CD4-positive, alpha-beta T cell (primary cell): Measurements from ENCODE around the gene MYO1D. TPM values are rescaled to one million over a fixed set of nuclear protein-coding genes. Genes with fewer than 3 reads are reported as not detected.
A peak's percentile ranks its signal among the peaks of the same experiment; 100 is the strongest.

ENCODE experiments used
- ATAC-seq: fragments of 200-7000 bp; cut with Tn5 transposase; one replicate; pipeline ENCODE4 v1.10.0; 2022; ENCODE audit warnings: mild to moderate bottlenecking; ENCODE audit not compliant: poor library complexity
- CTCF ChIA-PET: fragments of 350-600 bp; sonication (Branson Sonifier 250); formaldehyde crosslinking; loops from one replicate; lab custom pipeline; 2021; ENCODE audit warnings: antibody characterized with exemption, inconsistent platforms; lab: Charles Lee
- POLR2A ChIA-PET: fragments of 350-600 bp; sonication (Branson Sonifier 250); formaldehyde crosslinking; loops from one replicate; lab custom pipeline; 2021; ENCODE audit warnings: antibody characterized with exemption, inconsistent platforms; lab: Charles Lee
- DNase-seq, 14 experiments: peaks; one replicate each; pipeline ENCODE4 v3.0.0-alpha.2; 2013 to 2020; ENCODE audit warnings: mixed read lengths in 2 of 14
- H3K27ac ChIP-seq, 2 donors: one replicate each; pipeline versions ENCODE4 v1.5.1 to v1.7.0; 2013; ENCODE audit warnings: low read length in 2 of 2, low read depth in 1 of 2, mild to moderate bottlenecking in 1 of 2
- H3K27me3 ChIP-seq, 2 experiments: 1 replicate in 1 of 2; 2 replicates in 1 of 2; pipeline versions ENCODE4 v1.6.1 to v1.7.0; 2013; ENCODE audit warnings: low read length in 2 of 2, control low read depth in 1 of 2, mild to moderate bottlenecking in 1 of 2, moderate library complexity in 1 of 2; ENCODE audit not compliant: insufficient read depth in 2 of 2, control insufficient read depth in 1 of 2
- H3K36me3 ChIP-seq: one replicate; pipeline ENCODE4 v1.6.1; 2013; ENCODE audit warnings: low read length, control low read depth; ENCODE audit not compliant: insufficient read depth
- H3K4me1 ChIP-seq: one replicate; pipeline ENCODE4 v1.6.1; 2013; ENCODE audit warnings: low read length, control low read depth; ENCODE audit not compliant: insufficient read depth
- H3K4me3 ChIP-seq: one replicate; pipeline ENCODE4 v1.5.1; 2013; ENCODE audit warnings: mild to moderate bottlenecking, low read length, moderate library complexity
- H3K9me3 ChIP-seq, 2 experiments: 1 replicate in 1 of 2; 2 replicates in 1 of 2; pipeline versions ENCODE4 v1.6.1 to v1.7.0; 2013; ENCODE audit warnings: low read length in 2 of 2, mild to moderate bottlenecking in 2 of 2, control low read depth in 1 of 2, moderate library complexity in 1 of 2; ENCODE audit not compliant: control insufficient read depth in 1 of 2, insufficient read depth in 1 of 2
- H3K27ac Mint-ChIP-seq: one replicate; pipeline ENCODE4 v1.8.0; 2020; ENCODE audit warnings: mixed read lengths
- H3K27me3 Mint-ChIP-seq: one replicate; pipeline ENCODE4 v1.8.0; 2021; ENCODE audit warnings: mixed read lengths
- H3K36me3 Mint-ChIP-seq: one replicate; pipeline ENCODE4 v1.8.0; 2021; ENCODE audit warnings: low read depth, mixed read lengths
- H3K4me1 Mint-ChIP-seq: one replicate; pipeline ENCODE4 v1.8.0; 2021; ENCODE audit warnings: low read depth, mixed read lengths
- H3K4me3 Mint-ChIP-seq: one replicate; pipeline ENCODE4 v1.8.0; 2020; ENCODE audit warnings: mild to moderate bottlenecking, mixed read lengths
- H3K9me3 Mint-ChIP-seq: one replicate; pipeline ENCODE4 v1.8.0; 2020; ENCODE audit warnings: mixed read lengths
- intact Hi-C, 2 experiments: fragments of 100-400 bp; cut with DNase I in 1 of 2; cut with micrococcal nuclease in 1 of 2; formaldehyde crosslinking; loops; one replicate each; pipeline versions ENCODE4 v1.15.1 to v1.9.0; 2023 to 2025; cut with DNase I, micrococcal nuclease
- total RNA-seq, 174 experiments: library from RNA in 2 of 174; stranded (reverse) in 2 of 174; gene quantifications; one replicate each; pipeline ENCODE4 v1.2.3 and lab custom pipeline; 2021 to 2026
- TF ChIP-seq, protein P1 (sequence below): fragments of 200-600 bp; IDR thresholded peaks from one replicate; pipeline ENCODE4 v1.8.0; 2022; ENCODE audit warnings: antibody characterized with exemption, mild to moderate bottlenecking

MYO1D gene
- total RNA-seq, 2 experiments from 2014 or later: 5.8 to 6.4 TPM

GRCh38 chr17:32517982-32518381, 358.9 kb downstream of the MYO1D start:
- H3K9me3 ChIP-seq: no peaks in the 10 kb centered on the region
- H3K27me3 ChIP-seq: no peaks in the 10 kb centered on the region
- H3K4me1 ChIP-seq: peaks cover 50% of the 10 kb centered on the region
- no peaks in the 10 kb centered on the region for H3K27me3 Mint-ChIP-seq
- no peak overlapping the region for H3K4me3 ChIP-seq
- no peak for ATAC-seq
- peaks cover 80% of the 10 kb centered on the region for H3K4me1 Mint-ChIP-seq
- intact Hi-C loops: loop anchor here in 1 of 2 experiments (5.0 kb wide), 1 partner anchor 34 kb away; no protein-coding TSS in a partner anchor
- DNase-seq: no peak
- peak overlapping the region in 1 of 2 donors; percentile 20 for H3K27ac ChIP-seq
- ChIA-PET POLR2A (interaction anchor here (0.7 to 7.3 kb wide), 6 partner anchors 13 to 379 kb away, joined by 3 to 152 read pairs (median 6); partner anchors contain the start of gene CDK5R1), CTCF (interaction anchor here (0.7 to 1.3 kb wide), 3 partner anchors 31 to 74 kb away, joined by 3 to 4 read pairs (median 3); partner anchors contain the start of genes CDK5R1 and PSMD11)
- H3K36me3 Mint-ChIP-seq: no peaks in the 10 kb centered on the region
- TF ChIP-seq, protein P1, sequence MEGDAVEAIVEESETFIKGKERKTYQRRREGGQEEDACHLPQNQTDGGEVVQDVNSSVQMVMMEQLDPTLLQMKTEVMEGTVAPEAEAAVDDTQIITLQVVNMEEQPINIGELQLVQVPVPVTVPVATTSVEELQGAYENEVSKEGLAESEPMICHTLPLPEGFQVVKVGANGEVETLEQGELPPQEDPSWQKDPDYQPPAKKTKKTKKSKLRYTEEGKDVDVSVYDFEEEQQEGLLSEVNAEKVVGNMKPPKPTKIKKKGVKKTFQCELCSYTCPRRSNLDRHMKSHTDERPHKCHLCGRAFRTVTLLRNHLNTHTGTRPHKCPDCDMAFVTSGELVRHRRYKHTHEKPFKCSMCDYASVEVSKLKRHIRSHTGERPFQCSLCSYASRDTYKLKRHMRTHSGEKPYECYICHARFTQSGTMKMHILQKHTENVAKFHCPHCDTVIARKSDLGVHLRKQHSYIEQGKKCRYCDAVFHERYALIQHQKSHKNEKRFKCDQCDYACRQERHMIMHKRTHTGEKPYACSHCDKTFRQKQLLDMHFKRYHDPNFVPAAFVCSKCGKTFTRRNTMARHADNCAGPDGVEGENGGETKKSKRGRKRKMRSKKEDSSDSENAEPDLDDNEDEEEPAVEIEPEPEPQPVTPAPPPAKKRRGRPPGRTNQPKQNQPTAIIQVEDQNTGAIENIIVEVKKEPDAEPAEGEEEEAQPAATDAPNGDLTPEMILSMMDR: no peak
- H3K27ac Mint-ChIP-seq: peak overlapping the region; percentile 87
- H3K36me3 ChIP-seq: no peaks in the 10 kb centered on the region
- no peaks in the 10 kb centered on the region for H3K9me3 Mint-ChIP-seq
- H3K4me3 Mint-ChIP-seq: peak overlapping the region; percentile 83

GRCh38 chr17:32516940-32517701, 359.8 kb downstream of the MYO1D start:
- ATAC-seq (no peak), DNase-seq (peak in 1 of 14 experiments; percentile 37)
- no peaks in the 10 kb centered on the region for H3K27me3 ChIP-seq
- no peak overlapping the region for H3K4me3 ChIP-seq
- Mint-ChIP-seq H3K27me3 (no peaks in the 10 kb centered on the region), H3K27ac (peak overlapping the region; percentile 87), H3K36me3 (no peaks in the 10 kb centered on the region), H3K4me3 (peak overlapping the region; percentile 32), H3K4me1 (peaks cover 78% of the 10 kb centered on the region), H3K9me3 (no peaks in the 10 kb centered on the region)
- no peaks in the 10 kb centered on the region for H3K9me3 ChIP-seq
- H3K27ac ChIP-seq: peak overlapping the region in 1 of 2 donors; percentile 13
- TF ChIP-seq, protein P1: no peak
- ChIA-PET POLR2A (interaction anchor here (1.0 to 7.3 kb wide), 6 partner anchors 10 to 33 kb away, joined by 3 to 152 read pairs (median 6); partner anchors contain the start of gene CDK5R1), CTCF (interaction anchor here (0.7 to 1.3 kb wide), 3 partner anchors 30 to 73 kb away, joined by 3 to 4 read pairs (median 3); partner anchors contain the start of genes CDK5R1 and PSMD11)
- intact Hi-C loops: loop anchor here in 1 of 2 experiments (5.0 kb wide), 1 partner anchor 35 kb away; no protein-coding TSS in a partner anchor
- H3K4me1 ChIP-seq: peaks cover 54% of the 10 kb centered on the region
- no peaks in the 10 kb centered on the region for H3K36me3 ChIP-seq

- Histone ChIP-seq H3K27ac (peak overlapping the region in 1 of 2 donors; percentile 4), H3K4me1 (peaks cover 54% of the 10 kb centered on the region), H3K36me3 (no peaks in the 10 kb centered on the region), H3K27me3 (no peaks in the 10 kb centered on the region), H3K4me3 (no peak overlapping the region), H3K9me3 (no peaks in the 10 kb centered on the region)
- H3K27ac Mint-ChIP-seq: peak overlapping the region; percentile 87
- H3K4me3 Mint-ChIP-seq: peak overlapping the region; percentile 32
- no peaks in the 10 kb centered on the region for H3K9me3 Mint-ChIP-seq
- TF ChIP-seq, protein P1: no peak
- H3K4me1 Mint-ChIP-seq: peaks cover 81% of the 10 kb centered on the region
- intact Hi-C loops: loop anchor here in 1 of 2 experiments (5.0 kb wide), 1 partner anchor 36 kb away; no protein-coding TSS in a partner anchor
- no peaks in the 10 kb centered on the region for H3K36me3 Mint-ChIP-seq
- DNase-seq (no peak), ATAC-seq (no peak)
- H3K27me3 Mint-ChIP-seq: no peaks in the 10 kb centered on the region
- ChIA-PET POLR2A (interaction anchor here (1.2 to 7.3 kb wide), 3 partner anchors 9 to 27 kb away, joined by 3 to 152 read pairs (median 63); partner anchors contain the start of gene CDK5R1), CTCF (no interaction called here)
These were observed 360.5 kb downstream of the MYO1D start for GRCh38 chr17:32516450-32516849.
